ENCODE measurements around the gene CANT1. TPM values are rescaled to one million over a fixed set of nuclear protein-coding genes. Genes with fewer than 3 reads are reported as not detected.

The CANT1 gene
- total RNA-seq, 4 donors from 2014 or later: 21.2 to 33.7 (median 27.0) TPM

DNA sequence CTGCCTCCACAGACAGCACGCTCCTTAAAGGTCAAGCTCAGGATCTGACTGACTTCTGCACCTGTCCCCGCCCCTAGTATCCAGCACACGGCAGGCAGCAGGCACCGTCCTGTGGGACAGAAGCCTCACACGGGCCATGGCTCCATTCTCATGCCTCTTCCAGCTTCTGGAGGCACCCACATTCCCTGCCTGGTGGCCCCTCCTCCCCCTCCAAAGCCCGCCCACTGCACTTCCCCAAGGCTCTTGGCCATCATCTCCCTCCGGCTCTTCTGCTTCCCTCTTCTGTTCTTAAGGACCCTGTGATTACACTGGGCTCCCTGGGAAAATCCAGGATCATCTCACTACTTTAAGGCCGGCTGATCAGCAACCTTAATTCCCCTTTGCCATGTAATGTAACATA, 3.5 kb downstream of the CANT1 start:
- no peak overlapping the region for H3K27ac ChIP-seq (replicated peaks in 1 of 4)
- intact Hi-C loops (cut with DNase I): no loop called here

DNA sequence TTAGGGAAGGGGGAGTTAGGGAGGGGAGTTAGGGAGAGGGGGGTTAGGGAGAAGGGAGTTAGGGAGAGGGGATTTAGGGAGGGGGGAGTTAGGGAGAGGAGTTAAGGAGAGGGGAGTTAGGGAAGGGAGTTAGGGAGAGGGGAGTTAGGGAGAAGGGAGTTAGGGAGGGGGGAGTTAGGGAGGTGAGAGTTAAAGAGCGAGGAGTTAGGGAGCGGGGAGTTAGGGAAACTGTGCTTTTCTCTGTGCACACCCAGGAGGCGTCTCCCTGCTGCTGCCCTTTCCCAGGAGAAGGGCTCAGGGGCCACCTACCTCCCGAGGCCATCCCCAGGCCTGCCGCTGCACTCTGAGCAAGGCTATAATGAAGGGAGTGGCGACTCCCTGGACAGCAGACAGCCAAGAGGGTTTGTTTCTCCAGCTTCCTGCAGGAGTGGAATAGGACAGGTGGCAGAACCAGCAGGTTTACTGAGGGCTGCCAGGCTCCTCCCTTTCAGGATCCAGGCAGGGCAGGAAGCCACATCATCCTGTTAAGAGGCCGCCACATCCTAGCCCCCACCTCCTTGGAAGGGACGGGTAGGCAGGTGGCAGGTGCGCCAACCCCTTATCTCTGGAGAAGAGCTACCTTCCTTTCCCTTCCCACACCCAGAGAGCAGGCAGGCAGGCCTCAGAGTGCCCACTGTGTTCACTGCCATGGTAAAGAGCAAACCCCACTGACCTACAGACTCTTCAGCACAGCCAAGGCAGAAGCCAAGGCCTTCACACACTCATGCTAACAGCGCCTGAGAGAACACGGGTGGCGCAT, 4.3 kb downstream of the CANT1 start:
- 76% methylated on average over 12 of the region's 12 CpGs for WGBS
- Histone ChIP-seq H3K4me3 (no peak overlapping the region), H3K9me3 (no peaks in the 10 kb centered on the region), H3K36me3 (peaks cover 0 to 13% (median 0%) of the 10 kb centered on the region in 4 donors), H3K4me1 (peaks cover 34 to 55% (median 50%) of the 10 kb centered on the region in 4 donors), H3K27ac (replicated peaks in 1 of 4) (peak overlapping the region in 1 of 4 donors; percentile 13), H3K27me3 (no peaks in the 10 kb centered on the region)
- DNase-seq (ENCODE audit: extremely low spot score): no peak
- TF ChIP-seq, protein P1, sequence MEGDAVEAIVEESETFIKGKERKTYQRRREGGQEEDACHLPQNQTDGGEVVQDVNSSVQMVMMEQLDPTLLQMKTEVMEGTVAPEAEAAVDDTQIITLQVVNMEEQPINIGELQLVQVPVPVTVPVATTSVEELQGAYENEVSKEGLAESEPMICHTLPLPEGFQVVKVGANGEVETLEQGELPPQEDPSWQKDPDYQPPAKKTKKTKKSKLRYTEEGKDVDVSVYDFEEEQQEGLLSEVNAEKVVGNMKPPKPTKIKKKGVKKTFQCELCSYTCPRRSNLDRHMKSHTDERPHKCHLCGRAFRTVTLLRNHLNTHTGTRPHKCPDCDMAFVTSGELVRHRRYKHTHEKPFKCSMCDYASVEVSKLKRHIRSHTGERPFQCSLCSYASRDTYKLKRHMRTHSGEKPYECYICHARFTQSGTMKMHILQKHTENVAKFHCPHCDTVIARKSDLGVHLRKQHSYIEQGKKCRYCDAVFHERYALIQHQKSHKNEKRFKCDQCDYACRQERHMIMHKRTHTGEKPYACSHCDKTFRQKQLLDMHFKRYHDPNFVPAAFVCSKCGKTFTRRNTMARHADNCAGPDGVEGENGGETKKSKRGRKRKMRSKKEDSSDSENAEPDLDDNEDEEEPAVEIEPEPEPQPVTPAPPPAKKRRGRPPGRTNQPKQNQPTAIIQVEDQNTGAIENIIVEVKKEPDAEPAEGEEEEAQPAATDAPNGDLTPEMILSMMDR (IDR thresholded peaks at IDR 0.05): no peak
- TF ChIP-seq POLR2A (IDR thresholded peaks at IDR 0.05; ENCODE audit: low read depth) (no peak), EP300 (IDR thresholded peaks at IDR 0.05) (no peak), POLR2AphosphoS5 (IDR thresholded peaks at IDR 0.05) (no peak)
- intact Hi-C loops (cut with DNase I): no loop called here

More for the DNA sequence above, 3.5 kb downstream of the CANT1 start:
- no peaks in the 10 kb centered on the region for H3K27me3 ChIP-seq
- no peak overlapping the region for H3K4me3 ChIP-seq
- DNase-seq (ENCODE audit: extremely low spot score): no peak
- peaks cover 31 to 58% (median 52%) of the 10 kb centered on the region in 4 donors for H3K4me1 ChIP-seq
- TF ChIP-seq POLR2AphosphoS5 (IDR thresholded peaks at IDR 0.05) (no peak), EP300 (IDR thresholded peaks at IDR 0.05) (no peak), POLR2A (IDR thresholded peaks at IDR 0.05; ENCODE audit: low read depth) (no peak)
- TF ChIP-seq, protein P1 (IDR thresholded peaks at IDR 0.05): no peak
- 84% methylated on average over 5 of the region's 8 CpGs for WGBS
- H3K36me3 ChIP-seq: peaks cover 0 to 12% (median 0%) of the 10 kb centered on the region in 4 donors
- no peaks in the 10 kb centered on the region for H3K9me3 ChIP-seq

DNA sequence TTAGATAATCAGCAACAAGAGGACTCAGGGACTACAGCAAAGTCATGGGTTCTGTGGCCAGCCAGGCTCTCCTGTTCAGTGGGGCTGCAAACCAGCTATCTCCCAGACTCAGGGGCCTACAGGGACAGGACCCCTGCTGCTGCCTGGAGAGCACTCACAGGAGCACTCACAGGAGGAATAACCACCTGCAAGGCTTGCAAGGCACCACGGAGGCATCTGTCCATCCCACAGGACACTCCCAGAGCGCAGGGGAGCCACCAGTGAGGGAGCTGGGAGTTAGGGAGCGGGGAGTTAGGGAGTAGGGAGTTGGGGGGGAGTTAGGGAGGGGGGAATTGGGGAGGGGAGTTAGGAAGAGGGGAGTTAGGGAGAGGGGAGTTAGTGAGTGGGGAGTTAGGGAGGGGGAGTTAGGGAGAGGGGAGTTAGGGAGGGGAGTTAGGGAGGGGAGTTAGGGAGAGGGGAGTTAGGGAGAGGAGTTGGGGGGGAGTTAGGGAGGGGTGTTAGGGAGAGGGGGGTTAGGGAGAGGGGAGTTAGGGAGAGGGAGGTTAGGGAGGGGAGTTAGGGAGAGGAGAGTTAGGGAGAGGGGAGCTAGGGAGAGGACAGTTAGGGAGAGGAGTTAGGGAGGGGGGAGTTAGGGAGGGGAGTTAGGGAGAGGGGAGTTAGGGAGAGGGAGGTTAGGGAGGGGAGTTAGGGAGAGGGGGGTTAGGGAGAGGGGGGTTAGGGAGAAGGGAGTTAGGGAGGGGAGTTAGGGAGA, 5.7 kb downstream of the CANT1 start:
- H3K27me3 ChIP-seq: no peaks in the 10 kb centered on the region
- no peak overlapping the region for H3K27ac ChIP-seq (replicated peaks in 1 of 4)
- DNase-seq (ENCODE audit: extremely low spot score): no peak
- no peak overlapping the region for H3K4me3 ChIP-seq
- H3K9me3 ChIP-seq: no peaks in the 10 kb centered on the region
- H3K36me3 ChIP-seq: peaks cover 0 to 27% (median 5%) of the 10 kb centered on the region in 4 donors
- peaks cover 32 to 48% (median 41%) of the 10 kb centered on the region in 4 donors for H3K4me1 ChIP-seq
- TF ChIP-seq EP300 (IDR thresholded peaks at IDR 0.05): no peak
- TF ChIP-seq POLR2AphosphoS5 (IDR thresholded peaks at IDR 0.05): no peak
- TF ChIP-seq POLR2A (IDR thresholded peaks at IDR 0.05; ENCODE audit: low read depth): no peak
- TF ChIP-seq, protein P1 (IDR thresholded peaks at IDR 0.05): no peak
- WGBS: 67% methylated on average over 3 of the region's 3 CpGs
- intact Hi-C loops (cut with DNase I): no loop called here

DNA sequence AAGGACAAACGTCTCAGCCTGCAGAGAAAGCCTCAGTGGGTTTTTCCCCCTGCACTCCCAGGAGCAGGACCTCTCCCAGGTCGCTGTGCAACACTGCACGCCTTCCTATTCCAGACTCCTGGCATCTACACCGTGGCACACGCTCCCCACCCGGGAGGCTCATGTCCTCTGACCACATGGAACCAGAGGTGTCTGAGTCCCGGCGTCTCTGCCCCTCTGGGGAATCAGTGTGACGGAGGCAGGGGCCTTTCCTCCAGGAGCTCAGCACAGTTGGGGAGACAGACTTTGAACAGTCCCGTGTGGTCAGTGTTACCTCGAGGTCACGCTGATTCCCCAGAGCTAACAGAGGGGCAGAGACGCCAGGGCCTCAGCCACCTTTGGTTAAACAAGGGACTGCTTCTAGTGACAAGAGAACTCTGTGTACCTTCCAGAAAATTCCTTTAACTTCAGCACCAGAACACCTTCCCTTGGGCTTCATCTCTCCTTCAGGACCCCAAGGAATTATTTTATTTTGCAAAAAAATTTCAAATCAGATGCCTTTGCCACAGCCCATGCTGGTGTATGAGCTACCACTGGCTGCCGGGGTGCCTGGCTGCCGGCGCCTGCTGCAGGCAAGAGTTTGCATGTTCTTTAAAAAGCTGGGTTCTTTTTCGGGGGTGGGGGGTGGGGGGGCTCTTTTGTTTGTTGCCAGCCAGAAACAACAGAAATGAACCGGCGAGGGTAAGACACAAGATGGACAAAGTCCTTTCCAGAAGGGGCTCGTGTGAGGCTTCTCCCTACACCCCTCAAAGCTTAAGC, 6.6 kb downstream of the CANT1 start:
- TF ChIP-seq POLR2A (IDR thresholded peaks at IDR 0.05; ENCODE audit: low read depth) (no peak), POLR2AphosphoS5 (IDR thresholded peaks at IDR 0.05) (no peak), EP300 (IDR thresholded peaks at IDR 0.05) (no peak)
- TF ChIP-seq, protein P1 (IDR thresholded peaks at IDR 0.05): no peak
- intact Hi-C loops (cut with DNase I): no loop called here
- 71% methylated on average over 14 of the region's 20 CpGs for WGBS
- Histone ChIP-seq H3K9me3 (no peaks in the 10 kb centered on the region), H3K4me1 (peaks cover 31 to 46% (median 34%) of the 10 kb centered on the region in 4 donors), H3K27ac (replicated peaks in 1 of 4) (no peak overlapping the region), H3K4me3 (no peak overlapping the region), H3K36me3 (peaks cover 0 to 33% (median 9%) of the 10 kb centered on the region in 4 donors), H3K27me3 (no peaks in the 10 kb centered on the region)
- no peak for DNase-seq (ENCODE audit: extremely low spot score)

All from esophagus muscularis mucosa (tissue), 4 donors.